Breast epithelium (tissue), 3 donors: ENCODE measurements around the gene MOCS1.

Experiments used
- CTCF ChIP-seq, 3 donors: fragments of 450-650 bp; IDR thresholded peaks; one replicate each; pipeline ENCODE4 v1.5.1; 2016 to 2017; ENCODE audit warnings: antibody characterized with exemption in 3 of 3, mild to moderate bottlenecking in 3 of 3, moderate library complexity in 3 of 3
- POLR2A ChIP-seq: fragments of 450-650 bp; IDR thresholded peaks from one replicate; pipeline ENCODE4 v1.6.1; 2016; ENCODE audit warnings: antibody characterized with exemption, mild to moderate bottlenecking, moderate library complexity

- TF ChIP-seq CTCF (IDR thresholded peaks at IDR 0.05) (no peak), POLR2A (no peak)
Measured at GRCh38 chr6:39901116-39901655, 33.1 kb downstream of the MOCS1 start.
